Mucosa of descending colon (tissue), 3 donors: ENCODE measurements around the gene MYO16. TPM values are rescaled to one million over a fixed set of nuclear protein-coding genes. Genes with fewer than 3 reads are reported as not detected.

ENCODE experiments used
- ATAC-seq: fragments of 200-7000 bp; cut with Tn5 transposase; one replicate; pipeline ENCODE4 v1.9.1; 2020; ENCODE audit warnings: mild to moderate bottlenecking, moderate library complexity
- DNase-seq, 3 donors: peaks; one replicate each; pipeline ENCODE4 v3.0.0-alpha.2; 2020
- H3K36me3 ChIP-seq: fragments of 200-600 bp; one replicate; pipeline ENCODE4 v1.8.0; 2021; ENCODE audit warnings: low read depth, mild to moderate bottlenecking
- H3K4me1 ChIP-seq: fragments of 200-600 bp; one replicate; pipeline ENCODE4 v1.8.0; 2021; ENCODE audit warnings: low read depth, mild to moderate bottlenecking
- H3K4me3 ChIP-seq: fragments of 200-600 bp; one replicate; pipeline ENCODE4 v1.8.0; 2021; ENCODE audit warnings: mild to moderate bottlenecking
- H3K9me3 ChIP-seq: fragments of 200-600 bp; one replicate; pipeline ENCODE4 v1.8.0; 2021; ENCODE audit warnings: mild to moderate bottlenecking
- CTCF ChIP-seq: fragments of 200-600 bp; IDR thresholded peaks from one replicate; pipeline ENCODE4 v1.8.0; 2022; ENCODE audit warnings: antibody characterized with exemption, mild to moderate bottlenecking
- intact Hi-C, 2 donors: fragments of 100-400 bp; cut with DNase I in 1 of 2; cut with micrococcal nuclease in 1 of 2; formaldehyde crosslinking; loops; one replicate each; pipeline versions ENCODE4 v1.11.0 to v1.11.1; 2022; cut with DNase I, micrococcal nuclease
- total RNA-seq, 3 donors: library from RNA; stranded (reverse); fragmentation: NEBNext Ultra II Directional in 2 of 3; extraction: Animal tissue kit (Norgen Biotek cat#: 25700) in 2 of 3; gene quantifications; one replicate each; pipeline versions ENCODE4 v1.2.1 to v1.2.4, GENCODE V29; 2021 to 2023
- donor health status: DM: no; HTN: no; CAD: no; lungs with moderate emphysema.
- donor health status: DM: no; HTN: no; CAD: no.
- donor health status: DM: no; HTN: yes; CAD: no.

Gene MYO16
- total RNA-seq, 3 donors from 2014 or later: 0.06 TPM; not detected in 2

- ATAC-seq: no peak
- intact Hi-C loops: no loop called here
- no peak for DNase-seq
- no peak for TF ChIP-seq CTCF
- Histone ChIP-seq H3K4me3 (no peak overlapping the region), H3K9me3 (no peaks in the 10 kb centered on the region), H3K36me3 (no peaks in the 10 kb centered on the region), H3K4me1 (no peaks in the 10 kb centered on the region)
Measured at GRCh38 chr13:109114162-109114561, 484.8 kb downstream of the MYO16 start.

GRCh38 chr13:109114991-109115390 lies 485.6 kb downstream of the MYO16 start:
- Histone ChIP-seq H3K4me1 (no peaks in the 10 kb centered on the region), H3K36me3 (no peaks in the 10 kb centered on the region), H3K9me3 (no peaks in the 10 kb centered on the region), H3K4me3 (no peak overlapping the region)
- no peak for DNase-seq
- TF ChIP-seq CTCF: no peak
- no peak for ATAC-seq
- intact Hi-C loops: no loop called here

- ATAC-seq (no peak), DNase-seq (no peak)
- no peaks in the 10 kb centered on the region for H3K9me3 ChIP-seq
- H3K4me3 ChIP-seq: no peak overlapping the region
- no peak for TF ChIP-seq CTCF
- no peaks in the 10 kb centered on the region for H3K36me3 ChIP-seq
- intact Hi-C loops: no loop called here
- no peaks in the 10 kb centered on the region for H3K4me1 ChIP-seq
Measured at GRCh38 chr13:109118521-109118920, 489.1 kb downstream of the MYO16 start.

- no peak overlapping the region for H3K4me3 ChIP-seq
- H3K4me1 ChIP-seq: no peaks in the 10 kb centered on the region
- H3K9me3 ChIP-seq: no peaks in the 10 kb centered on the region
- no peaks in the 10 kb centered on the region for H3K36me3 ChIP-seq
- DNase-seq (no peak), ATAC-seq (no peak)
- no peak for TF ChIP-seq CTCF
- intact Hi-C loops: no loop called here
Measured at GRCh38 chr13:109119896-109120295, 490.5 kb downstream of the MYO16 start.

GRCh38 chr13:109121826-109122225 lies 492.4 kb downstream of the MYO16 start:
- DNase-seq (no peak), ATAC-seq (no peak)
- Histone ChIP-seq H3K4me3 (no peak overlapping the region), H3K9me3 (no peaks in the 10 kb centered on the region), H3K4me1 (no peaks in the 10 kb centered on the region), H3K36me3 (no peaks in the 10 kb centered on the region)
- intact Hi-C loops: no loop called here
- TF ChIP-seq CTCF: no peak

- DNase-seq (no peak), ATAC-seq (no peak)
- Histone ChIP-seq H3K36me3 (no peaks in the 10 kb centered on the region), H3K4me3 (no peak overlapping the region), H3K4me1 (no peaks in the 10 kb centered on the region), H3K9me3 (no peaks in the 10 kb centered on the region)
- no peak for TF ChIP-seq CTCF
- intact Hi-C loops: no loop called here
Measured at GRCh38 chr13:109123971-109124370, 494.6 kb downstream of the MYO16 start.
